ENCODE measurements around the gene STEAP3.

The STEAP3 gene

DNA sequence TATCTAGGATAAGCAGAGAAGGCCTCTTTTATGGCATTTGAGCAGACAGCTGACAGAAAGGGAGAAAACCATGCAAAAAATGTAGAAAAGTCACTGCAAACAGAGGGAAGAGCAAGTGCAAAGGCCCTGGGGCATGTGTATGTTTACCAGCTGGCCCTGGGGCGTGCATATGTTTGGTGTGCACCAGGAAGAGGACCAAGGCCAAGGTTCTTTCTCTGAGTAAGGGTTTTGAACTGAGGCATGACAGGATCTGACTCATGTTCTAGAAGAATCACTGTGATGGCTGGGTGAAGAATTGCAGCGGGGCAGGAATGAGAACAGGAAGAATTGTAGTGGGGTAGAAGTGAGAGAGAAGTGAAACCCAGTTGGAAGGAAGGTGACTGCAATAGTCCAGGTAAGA lies 69.6 kb downstream of the STEAP3 start:
- Histone ChIP-seq H3K27me3 (replicated peaks in 2 of 5; ENCODE audit: control insufficient read depth in 4 of 5, insufficient read depth in 5 of 5, low read length in 4 of 5) (no peaks in the 10 kb centered on the region), H3K27ac (ENCODE audit: insufficient read depth in 1 of 2, low read depth in 1 of 2, low read length in 2 of 2, poor library complexity in 1 of 2, severe bottlenecking in 2 of 2) (no peak overlapping the region), H3K4me1 (ENCODE audit: control extremely low read depth in 1 of 4, control insufficient read depth in 4 of 4, insufficient read depth in 4 of 4, low read length in 3 of 4) (peaks cover 0 to 4% (median 0%) of the 10 kb centered on the region in 4 experiments), H3K9me3 (ENCODE audit: control extremely low read depth in 1 of 5, control insufficient read depth in 4 of 5, insufficient read depth in 2 of 5, low read depth in 1 of 5, low read length in 4 of 5) (no peaks in the 10 kb centered on the region), H3K36me3 (ENCODE audit: control insufficient read depth in 4 of 4, insufficient read depth in 4 of 4, low read length in 3 of 4) (peaks cover 0 to 3% (median 0%) of the 10 kb centered on the region in 4 experiments), H3K4me3 (ENCODE audit: control insufficient read depth in 1 of 7, extremely low read depth in 1 of 7, insufficient read depth in 4 of 7, low read depth in 2 of 7, low read length in 6 of 7) (no peak overlapping the region)
- ChIA-PET CTCF (interaction anchor here (1.5 to 1.8 kb wide), 3 partner anchors 18 to 412 kb away, joined by 4 read pairs; no protein-coding TSS in a partner anchor), POLR2A (no interaction called here)
- no peak for DNase-seq
- WGBS (ENCODE audit: insufficient coverage) = 100% methylated on average over 2 of the region's 2 CpGs

DNA sequence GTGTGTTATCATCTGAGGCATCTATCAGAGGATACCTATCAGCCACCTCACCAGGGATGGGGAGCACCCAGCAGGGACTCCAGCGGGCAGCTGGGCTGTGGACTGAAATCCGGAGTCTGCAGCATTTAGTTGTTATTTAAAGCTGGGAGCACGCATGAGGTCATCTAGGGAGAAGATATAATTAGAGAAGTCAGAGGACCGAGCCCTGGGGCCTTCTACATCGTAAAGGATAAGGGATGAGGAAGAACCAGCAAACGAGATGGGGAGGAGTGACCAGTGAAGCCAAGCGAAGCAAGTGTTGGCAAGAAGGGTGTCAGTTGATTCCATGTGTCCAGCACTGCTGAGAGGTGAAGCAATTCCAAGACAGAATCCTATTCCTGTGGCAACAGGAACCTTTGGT lies 70.3 kb downstream of the STEAP3 start:
- CTCF ChIA-PET = no interaction called here
- POLR2A ChIA-PET = no interaction called here
- H3K4me1 ChIP-seq (ENCODE audit: control extremely low read depth in 1 of 4, control insufficient read depth in 4 of 4, insufficient read depth in 4 of 4, low read length in 3 of 4) = peaks cover 0 to 4% (median 0%) of the 10 kb centered on the region in 4 experiments

DNA sequence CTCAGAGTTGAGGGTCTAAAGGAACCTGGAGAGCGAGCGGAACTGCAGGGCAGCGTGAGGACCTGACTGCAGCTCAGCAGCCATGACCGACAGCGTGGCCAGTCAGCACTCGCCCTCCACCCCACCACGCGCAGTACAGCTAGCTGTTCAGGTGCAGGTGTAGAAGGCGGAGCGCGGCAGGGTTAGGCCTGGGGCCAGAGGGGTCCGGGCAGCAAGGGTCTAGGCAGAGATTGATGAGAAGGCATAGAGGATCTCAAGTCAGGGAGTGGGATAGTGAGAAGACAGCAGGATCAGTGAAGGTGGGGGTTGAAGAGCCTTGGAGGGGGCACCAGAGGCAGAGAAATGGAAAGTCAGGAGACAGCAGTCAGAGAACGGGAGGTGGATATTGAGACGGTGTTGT lies 71.0 kb downstream of the STEAP3 start:
- Histone ChIP-seq H3K4me3 (ENCODE audit: control insufficient read depth in 1 of 7, extremely low read depth in 1 of 7, insufficient read depth in 4 of 7, low read depth in 2 of 7, low read length in 6 of 7) (no peak overlapping the region), H3K36me3 (ENCODE audit: control insufficient read depth in 4 of 4, insufficient read depth in 4 of 4, low read length in 3 of 4) (peaks cover 0 to 3% (median 0%) of the 10 kb centered on the region in 4 experiments), H3K9me3 (ENCODE audit: control extremely low read depth in 1 of 5, control insufficient read depth in 4 of 5, insufficient read depth in 2 of 5, low read depth in 1 of 5, low read length in 4 of 5) (no peaks in the 10 kb centered on the region), H3K27ac (ENCODE audit: insufficient read depth in 1 of 2, low read depth in 1 of 2, low read length in 2 of 2, poor library complexity in 1 of 2, severe bottlenecking in 2 of 2) (no peak overlapping the region), H3K4me1 (ENCODE audit: control extremely low read depth in 1 of 4, control insufficient read depth in 4 of 4, insufficient read depth in 4 of 4, low read length in 3 of 4) (peaks cover 0 to 4% (median 0%) of the 10 kb centered on the region in 4 experiments), H3K27me3 (replicated peaks in 2 of 5; ENCODE audit: control insufficient read depth in 4 of 5, insufficient read depth in 5 of 5, low read length in 4 of 5) (no peaks in the 10 kb centered on the region)
- ChIA-PET POLR2A (no interaction called here), CTCF (no interaction called here)
- 91% methylated on average over 13 of the region's 14 CpGs for WGBS (ENCODE audit: insufficient coverage)
- DNase-seq = no peak

More for the DNA sequence above, 70.3 kb downstream of the STEAP3 start:
- Histone ChIP-seq H3K36me3 (ENCODE audit: control insufficient read depth in 4 of 4, insufficient read depth in 4 of 4, low read length in 3 of 4) (peaks cover 0 to 3% (median 0%) of the 10 kb centered on the region in 4 experiments), H3K27ac (ENCODE audit: insufficient read depth in 1 of 2, low read depth in 1 of 2, low read length in 2 of 2, poor library complexity in 1 of 2, severe bottlenecking in 2 of 2) (no peak overlapping the region), H3K9me3 (ENCODE audit: control extremely low read depth in 1 of 5, control insufficient read depth in 4 of 5, insufficient read depth in 2 of 5, low read depth in 1 of 5, low read length in 4 of 5) (no peaks in the 10 kb centered on the region), H3K4me3 (ENCODE audit: control insufficient read depth in 1 of 7, extremely low read depth in 1 of 7, insufficient read depth in 4 of 7, low read depth in 2 of 7, low read length in 6 of 7) (no peak overlapping the region), H3K27me3 (replicated peaks in 2 of 5; ENCODE audit: control insufficient read depth in 4 of 5, insufficient read depth in 5 of 5, low read length in 4 of 5) (no peaks in the 10 kb centered on the region)
- DNase-seq = no peak
- 90% methylated on average over 7 of the region's 7 CpGs for WGBS (ENCODE audit: insufficient coverage)

DNA sequence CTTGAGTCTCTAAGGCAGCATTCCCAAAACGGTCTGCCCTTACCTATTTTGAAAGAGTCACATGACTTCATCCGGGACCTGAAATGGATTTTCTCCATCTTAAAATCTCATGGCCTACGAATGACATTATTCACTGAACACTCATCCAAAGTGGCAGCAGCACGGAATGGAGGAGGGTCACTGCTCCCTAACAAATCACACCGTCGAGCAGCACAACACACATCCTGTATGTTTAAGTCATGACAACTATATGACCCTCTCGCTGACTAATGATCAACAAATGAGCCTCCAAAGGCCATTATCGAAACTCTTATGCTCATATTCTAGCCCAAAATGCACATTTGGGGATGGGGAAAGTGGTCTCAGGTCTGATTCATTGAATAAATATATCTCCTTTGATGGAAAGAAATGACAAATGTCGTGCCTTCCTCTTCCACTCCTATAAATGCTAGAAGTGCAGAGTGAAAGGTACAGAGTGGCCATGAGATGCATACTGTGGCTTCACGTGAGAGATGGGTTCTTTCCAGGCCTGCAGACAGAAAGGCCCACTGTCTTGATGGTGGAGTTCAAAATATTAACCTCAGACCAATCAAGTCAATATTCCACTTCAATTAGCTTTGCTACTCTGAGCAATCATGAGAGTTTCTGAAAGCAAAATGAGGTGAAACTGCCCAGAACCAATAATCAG lies 72.2 kb downstream of the STEAP3 start:
- DNase-seq = no peak
- no peaks in the 10 kb centered on the region for H3K27me3 ChIP-seq (replicated peaks in 2 of 5; ENCODE audit: control insufficient read depth in 4 of 5, insufficient read depth in 5 of 5, low read length in 4 of 5)
- POLR2A ChIA-PET = no interaction called here
- CTCF ChIA-PET = interaction anchor here (1.0 kb wide), 1 partner anchor 26 kb away, joined by 3 read pairs; no protein-coding TSS in a partner anchor
- peaks cover 0 to 3% (median 0%) of the 10 kb centered on the region in 4 experiments for H3K4me1 ChIP-seq (ENCODE audit: control extremely low read depth in 1 of 4, control insufficient read depth in 4 of 4, insufficient read depth in 4 of 4, low read length in 3 of 4)
- WGBS (ENCODE audit: insufficient coverage) = 96% methylated on average over 9 of the region's 10 CpGs
- no peak overlapping the region for H3K4me3 ChIP-seq (ENCODE audit: control insufficient read depth in 1 of 7, extremely low read depth in 1 of 7, insufficient read depth in 4 of 7, low read depth in 2 of 7, low read length in 6 of 7)
- no peak overlapping the region for H3K27ac ChIP-seq (ENCODE audit: insufficient read depth in 1 of 2, low read depth in 1 of 2, low read length in 2 of 2, poor library complexity in 1 of 2, severe bottlenecking in 2 of 2)
- H3K9me3 ChIP-seq (ENCODE audit: control extremely low read depth in 1 of 5, control insufficient read depth in 4 of 5, insufficient read depth in 2 of 5, low read depth in 1 of 5, low read length in 4 of 5) = no peaks in the 10 kb centered on the region
- peaks cover 0 to 3% (median 0%) of the 10 kb centered on the region in 4 experiments for H3K36me3 ChIP-seq (ENCODE audit: control insufficient read depth in 4 of 4, insufficient read depth in 4 of 4, low read length in 3 of 4)

GRCh38 chr2:119301413-119301812 lies 77.8 kb downstream of the STEAP3 start:
- WGBS (ENCODE audit: insufficient coverage) = 97% methylated on average over 4 of the region's 6 CpGs
- ChIA-PET CTCF (interaction anchor here (0.6 to 1.3 kb wide), 2 partner anchors 36 to 285 kb away, joined by 3 read pairs; no protein-coding TSS in a partner anchor), POLR2A (no interaction called here)
- H3K9me3 ChIP-seq (ENCODE audit: control extremely low read depth in 1 of 5, control insufficient read depth in 4 of 5, insufficient read depth in 2 of 5, low read depth in 1 of 5, low read length in 4 of 5) = no peaks in the 10 kb centered on the region
- H3K4me1 ChIP-seq (ENCODE audit: control extremely low read depth in 1 of 4, control insufficient read depth in 4 of 4, insufficient read depth in 4 of 4, low read length in 3 of 4) = no peaks in the 10 kb centered on the region
- no peak overlapping the region for H3K4me3 ChIP-seq (ENCODE audit: control insufficient read depth in 1 of 7, extremely low read depth in 1 of 7, insufficient read depth in 4 of 7, low read depth in 2 of 7, low read length in 6 of 7)
- DNase-seq = no peak
- no peaks in the 10 kb centered on the region for H3K27me3 ChIP-seq (replicated peaks in 2 of 5; ENCODE audit: control insufficient read depth in 4 of 5, insufficient read depth in 5 of 5, low read length in 4 of 5)
- no peak overlapping the region for H3K27ac ChIP-seq (ENCODE audit: insufficient read depth in 1 of 2, low read depth in 1 of 2, low read length in 2 of 2, poor library complexity in 1 of 2, severe bottlenecking in 2 of 2)
- H3K36me3 ChIP-seq (ENCODE audit: control insufficient read depth in 4 of 4, insufficient read depth in 4 of 4, low read length in 3 of 4) = peaks cover 0 to 3% (median 0%) of the 10 kb centered on the region in 4 experiments

- CTCF ChIA-PET = interaction anchor here (2.1 kb wide), 1 partner anchor 13 kb away, joined by 5 read pairs; no protein-coding TSS in a partner anchor
- H3K36me3 ChIP-seq (ENCODE audit: control insufficient read depth in 4 of 4, insufficient read depth in 4 of 4, low read length in 3 of 4) = peaks cover 0 to 3% (median 0%) of the 10 kb centered on the region in 4 experiments
- no CpG with 5 or more reads among the region's 2 CpGs for WGBS (ENCODE audit: insufficient coverage)
- no peak for DNase-seq
- H3K9me3 ChIP-seq (ENCODE audit: control extremely low read depth in 1 of 5, control insufficient read depth in 4 of 5, insufficient read depth in 2 of 5, low read depth in 1 of 5, low read length in 4 of 5) = no peaks in the 10 kb centered on the region
- no peaks in the 10 kb centered on the region for H3K4me1 ChIP-seq (ENCODE audit: control extremely low read depth in 1 of 4, control insufficient read depth in 4 of 4, insufficient read depth in 4 of 4, low read length in 3 of 4)
- no peaks in the 10 kb centered on the region for H3K27me3 ChIP-seq (replicated peaks in 2 of 5; ENCODE audit: control insufficient read depth in 4 of 5, insufficient read depth in 5 of 5, low read length in 4 of 5)
- no peak overlapping the region for H3K4me3 ChIP-seq (ENCODE audit: control insufficient read depth in 1 of 7, extremely low read depth in 1 of 7, insufficient read depth in 4 of 7, low read depth in 2 of 7, low read length in 6 of 7)
- POLR2A ChIA-PET = no interaction called here
- H3K27ac ChIP-seq (ENCODE audit: insufficient read depth in 1 of 2, low read depth in 1 of 2, low read length in 2 of 2, poor library complexity in 1 of 2, severe bottlenecking in 2 of 2) = no peak overlapping the region
Measured at GRCh38 chr2:119304847-119305246, 81.2 kb downstream of the STEAP3 start.

DNA sequence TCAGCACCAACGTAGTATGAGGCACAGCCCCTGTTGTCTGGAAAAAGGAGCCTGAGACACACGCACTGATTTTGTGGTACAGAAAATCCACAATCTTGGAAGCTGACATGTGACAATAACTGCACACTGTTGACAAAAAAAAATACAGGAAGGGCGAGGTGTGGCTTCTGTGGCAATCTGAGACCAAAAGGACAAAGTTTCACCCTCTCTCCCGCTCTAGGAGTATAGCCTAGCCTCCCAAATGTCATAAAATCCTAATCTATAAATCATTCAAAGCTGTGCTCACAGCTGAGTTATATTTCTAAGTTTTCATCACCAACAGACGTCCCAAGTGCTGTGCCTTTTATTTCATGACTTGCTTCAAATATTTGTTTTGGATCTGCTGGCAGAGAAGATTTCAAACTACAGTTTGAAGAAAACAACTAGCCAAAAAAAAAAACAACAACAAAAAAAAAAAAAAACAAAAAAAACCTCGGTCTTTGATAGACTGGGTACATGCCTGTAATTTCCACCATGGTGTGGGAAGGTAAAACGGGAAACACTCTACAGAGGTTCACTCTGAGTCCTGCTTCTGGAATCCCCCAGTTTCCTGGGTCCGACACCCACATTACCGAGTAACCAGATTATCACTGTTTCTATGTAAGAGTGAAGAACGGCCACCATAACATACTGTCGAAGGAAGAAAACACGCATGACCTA lies 82.0 kb downstream of the STEAP3 start:
- Histone ChIP-seq H3K27ac (ENCODE audit: insufficient read depth in 1 of 2, low read depth in 1 of 2, low read length in 2 of 2, poor library complexity in 1 of 2, severe bottlenecking in 2 of 2) (no peak overlapping the region), H3K36me3 (ENCODE audit: control insufficient read depth in 4 of 4, insufficient read depth in 4 of 4, low read length in 3 of 4) (peaks cover 0 to 3% (median 0%) of the 10 kb centered on the region in 4 experiments), H3K9me3 (ENCODE audit: control extremely low read depth in 1 of 5, control insufficient read depth in 4 of 5, insufficient read depth in 2 of 5, low read depth in 1 of 5, low read length in 4 of 5) (no peaks in the 10 kb centered on the region), H3K4me3 (ENCODE audit: control insufficient read depth in 1 of 7, extremely low read depth in 1 of 7, insufficient read depth in 4 of 7, low read depth in 2 of 7, low read length in 6 of 7) (no peak overlapping the region), H3K27me3 (replicated peaks in 2 of 5; ENCODE audit: control insufficient read depth in 4 of 5, insufficient read depth in 5 of 5, low read length in 4 of 5) (no peaks in the 10 kb centered on the region), H3K4me1 (ENCODE audit: control extremely low read depth in 1 of 4, control insufficient read depth in 4 of 4, insufficient read depth in 4 of 4, low read length in 3 of 4) (no peaks in the 10 kb centered on the region)
- 90% methylated on average over 8 of the region's 12 CpGs for WGBS (ENCODE audit: insufficient coverage)
- DNase-seq = no peak
- ChIA-PET POLR2A (no interaction called here), CTCF (interaction anchor here (2.1 kb wide), 1 partner anchor 13 kb away, joined by 5 read pairs; no protein-coding TSS in a partner anchor)

Measured in common myeloid progenitor, CD34-positive (primary cell).